ENCODE data around the gene DCP2. TPM values are rescaled to one million over a fixed set of nuclear protein-coding genes. Genes with fewer than 3 reads are reported as not detected.
A peak's percentile ranks its signal among the peaks of the same experiment; 100 is the strongest.
"Not testable (repeated sequence)": the region's sequence is repeated elsewhere in the genome, so short reads cannot be mapped to it uniquely, and the experiment has no call there.

The DCP2 gene
- total RNA-seq, 6 experiments from 2014 or later: 16.4 to 18.4 (median 18.0) TPM

GRCh38 chr5:112960315-112960714, 16.3 kb upstream of the DCP2 start:
- H3K4me3 Mint-ChIP-seq: peak overlapping the region; percentile 27; the same call in 1 of the 2 replicates
- peaks cover 9% of the 10 kb centered on the region; the same call in 1 of the 2 replicates for H3K27me3 Mint-ChIP-seq (ENCODE audit: insufficient read depth)
- DNase-seq: no peak
- no peak for TF ChIP-seq CTCF (IDR thresholded peaks at IDR 0.05)
- no peak overlapping the region for H3K27ac Mint-ChIP-seq
- no peaks in the 10 kb centered on the region for H3K9me3 Mint-ChIP-seq
- H3K36me3 Mint-ChIP-seq (ENCODE audit: low read depth): no peaks in the 10 kb centered on the region
- H3K4me1 Mint-ChIP-seq (ENCODE audit: low read depth): peaks cover 51% of the 10 kb centered on the region

- no peak overlapping the region for H3K27ac Mint-ChIP-seq
- DNase-seq: no peak
- H3K27me3 Mint-ChIP-seq (ENCODE audit: insufficient read depth): peaks cover 9% of the 10 kb centered on the region; the same call in 1 of the 2 replicates
- H3K9me3 Mint-ChIP-seq: no peaks in the 10 kb centered on the region
- peaks cover 51% of the 10 kb centered on the region for H3K4me1 Mint-ChIP-seq (ENCODE audit: low read depth)
- no peak for TF ChIP-seq CTCF (IDR thresholded peaks at IDR 0.05)
- H3K4me3 Mint-ChIP-seq: no peak overlapping the region
- H3K36me3 Mint-ChIP-seq (ENCODE audit: low read depth): no peaks in the 10 kb centered on the region
Observed at GRCh38 chr5:112960863-112961504, 15.6 kb upstream of the DCP2 start.

- DNase-seq; H3K9me3 Mint-ChIP-seq; H3K36me3 Mint-ChIP-seq (ENCODE audit: low read depth); H3K27me3 Mint-ChIP-seq (ENCODE audit: insufficient read depth); H3K4me3 Mint-ChIP-seq: not testable (repeated sequence)
- H3K27ac Mint-ChIP-seq: peak overlapping the region; percentile 73
- H3K4me1 Mint-ChIP-seq (ENCODE audit: low read depth): peaks cover 43% of the 10 kb centered on the region
Observed at GRCh38 chr5:112963374-112963733, 13.2 kb upstream of the DCP2 start.

GRCh38 chr5:112965733-112966306, 10.8 kb upstream of the DCP2 start:
- Mint-ChIP-seq H3K27ac (no peak overlapping the region), H3K4me3 (no peak overlapping the region), H3K9me3 (no peaks in the 10 kb centered on the region), H3K36me3 (ENCODE audit: low read depth) (no peaks in the 10 kb centered on the region), H3K27me3 (ENCODE audit: insufficient read depth) (peaks cover 4% of the 10 kb centered on the region), H3K4me1 (ENCODE audit: low read depth) (peaks cover 35% of the 10 kb centered on the region)
- no peak for DNase-seq
- no peak for TF ChIP-seq CTCF (IDR thresholded peaks at IDR 0.05)

- Mint-ChIP-seq H3K36me3 (ENCODE audit: low read depth) (no peaks in the 10 kb centered on the region), H3K4me3 (no peak overlapping the region), H3K9me3 (no peaks in the 10 kb centered on the region), H3K27ac (no peak overlapping the region), H3K27me3 (ENCODE audit: insufficient read depth) (peaks cover 4% of the 10 kb centered on the region), H3K4me1 (ENCODE audit: low read depth) (peaks cover 31% of the 10 kb centered on the region)
- TF ChIP-seq CTCF (IDR thresholded peaks at IDR 0.05): no peak
- no peak for DNase-seq
Observed at GRCh38 chr5:112967520-112968083, 9.0 kb upstream of the DCP2 start.

GRCh38 chr5:112968411-112969106, 8.0 kb upstream of the DCP2 start:
- Mint-ChIP-seq H3K27ac (peak overlapping the region; percentile 9; the same call in 1 of the 2 replicates), H3K4me1 (ENCODE audit: low read depth) (peaks cover 22% of the 10 kb centered on the region), H3K36me3 (ENCODE audit: low read depth) (no peaks in the 10 kb centered on the region), H3K9me3 (no peaks in the 10 kb centered on the region), H3K27me3 (ENCODE audit: insufficient read depth) (no peaks in the 10 kb centered on the region; the same call in 1 of the 2 replicates), H3K4me3 (no peak overlapping the region)
- DNase-seq: no peak
- TF ChIP-seq CTCF (IDR thresholded peaks at IDR 0.05): no peak
